Lung (tissue), 16 donors: Measurements from ENCODE around the gene TUBA8. TPM values are rescaled to one million over a fixed set of nuclear protein-coding genes. Genes with fewer than 3 reads are reported as not detected.
"Not testable (repeated sequence)": the region's sequence is repeated elsewhere in the genome, so short reads cannot be mapped to it uniquely, and the experiment has no call there.

ENCODE experiments used
- ATAC-seq: fragments of 200-7000 bp; cut with Tn5 transposase; one replicate; pipeline ENCODE4 v1.9.1; 2020; ENCODE audit warnings: moderate number of reproducible peaks; ENCODE audit not compliant: insufficient read depth, low FRiP score
- DNase-seq, 3 donors: peaks; one replicate each; pipeline ENCODE4 v3.0.0-alpha.2; 2013 to 2017
- H3K27ac ChIP-seq, 2 donors: one replicate each; pipeline ENCODE4 v1.5.1; 2013; ENCODE audit warnings: mild to moderate bottlenecking in 2 of 2, moderate library complexity in 2 of 2, control low read depth in 1 of 2, inconsistent platforms in 1 of 2, low read depth in 1 of 2, low read length in 1 of 2
- H3K27me3 ChIP-seq, 3 donors: one replicate each; pipeline ENCODE4 v1.5.1; 2013; ENCODE audit warnings: low read length in 2 of 3; ENCODE audit not compliant: control insufficient read depth in 3 of 3, insufficient read depth in 3 of 3
- H3K36me3 ChIP-seq, 4 donors: one replicate each; pipeline ENCODE4 v1.5.1; 2013; ENCODE audit warnings: low read length in 4 of 4, mild to moderate bottlenecking in 1 of 4, moderate library complexity in 1 of 4; ENCODE audit not compliant: control insufficient read depth in 4 of 4, insufficient read depth in 4 of 4
- H3K4me1 ChIP-seq, 5 donors: one replicate each; pipeline ENCODE4 v1.5.1; 2013; ENCODE audit warnings: low read length in 5 of 5, mild to moderate bottlenecking in 2 of 5, moderate library complexity in 1 of 5; ENCODE audit not compliant: control insufficient read depth in 5 of 5, insufficient read depth in 5 of 5
- H3K4me3 ChIP-seq: one replicate; pipeline ENCODE4 v1.5.1; 2013; ENCODE audit warnings: mild to moderate bottlenecking, control low read depth, moderate library complexity
- H3K9ac ChIP-seq, 2 donors: one replicate each; pipeline ENCODE4 v1.5.1; 2013; ENCODE audit warnings: low read length in 2 of 2, control low read depth in 1 of 2; ENCODE audit not compliant: insufficient read depth in 1 of 2
- H3K9me3 ChIP-seq, 4 donors: one replicate each; pipeline ENCODE4 v1.5.1; 2013; ENCODE audit warnings: low read length in 3 of 4, mild to moderate bottlenecking in 1 of 4, moderate library complexity in 1 of 4; ENCODE audit not compliant: control insufficient read depth in 4 of 4, insufficient read depth in 3 of 4
- WGBS, 2 donors: extraction: QIAGEN DNeasy Blood & Tissue Kit; methylation state at CpG; one replicate each; pipeline ENCODE4 v1.1.7; 2013; 5-methylcytosine and 5-hydroxymethylcytosine counted together
- long read RNA-seq, 5 donors: transcript quantifications; one replicate each; lab custom pipeline, GENCODE V29; 2026
- polyA plus RNA-seq, 2 donors: library from polyadenylated mRNA; stranded (reverse); fragments of 200-250 nt; gene quantifications; one replicate each; pipeline ENCODE4 v1.2.1, GENCODE V29; 2013
- total RNA-seq, 2 donors: library from RNA; depleted of rRNA in 1 of 2; stranded (reverse); fragments of >200 nt in 1 of 2; gene quantifications; one replicate each; pipeline ENCODE4 v1.2.1, GENCODE V29; 2014 to 2021
- TF ChIP-seq, protein P1 (sequence below): IDR thresholded peaks from 2 replicates; pipeline ENCODE4 v1.5.1; 2012; ENCODE audit warnings: mild to moderate bottlenecking; ENCODE audit errors: control extremely low read depth, extremely low read depth
- donor health status: control.
- donor health status: control.
- donor health status: Bipolar disorder and iron deficiency.
- donor health status: healthy.
- donor health status: DM: yes; HTN: yes; CAD: no.

Gene TUBA8
- total RNA-seq, result 1 to 10 TPM in 1 of 2 donors, under 1 TPM in 1; 0.17 to 2.1 TPM
- 1 to 10 TPM; 1.4 to 1.6 TPM for polyA plus RNA-seq
- long read RNA-seq, donor 1, result 0 reads
- long read RNA-seq, donor 2, result 0 reads
- long read RNA-seq, donor 3, result 0 reads
- long read RNA-seq, donor 4, result 0 reads
- long read RNA-seq, donor 5, result 0 reads

DNA sequence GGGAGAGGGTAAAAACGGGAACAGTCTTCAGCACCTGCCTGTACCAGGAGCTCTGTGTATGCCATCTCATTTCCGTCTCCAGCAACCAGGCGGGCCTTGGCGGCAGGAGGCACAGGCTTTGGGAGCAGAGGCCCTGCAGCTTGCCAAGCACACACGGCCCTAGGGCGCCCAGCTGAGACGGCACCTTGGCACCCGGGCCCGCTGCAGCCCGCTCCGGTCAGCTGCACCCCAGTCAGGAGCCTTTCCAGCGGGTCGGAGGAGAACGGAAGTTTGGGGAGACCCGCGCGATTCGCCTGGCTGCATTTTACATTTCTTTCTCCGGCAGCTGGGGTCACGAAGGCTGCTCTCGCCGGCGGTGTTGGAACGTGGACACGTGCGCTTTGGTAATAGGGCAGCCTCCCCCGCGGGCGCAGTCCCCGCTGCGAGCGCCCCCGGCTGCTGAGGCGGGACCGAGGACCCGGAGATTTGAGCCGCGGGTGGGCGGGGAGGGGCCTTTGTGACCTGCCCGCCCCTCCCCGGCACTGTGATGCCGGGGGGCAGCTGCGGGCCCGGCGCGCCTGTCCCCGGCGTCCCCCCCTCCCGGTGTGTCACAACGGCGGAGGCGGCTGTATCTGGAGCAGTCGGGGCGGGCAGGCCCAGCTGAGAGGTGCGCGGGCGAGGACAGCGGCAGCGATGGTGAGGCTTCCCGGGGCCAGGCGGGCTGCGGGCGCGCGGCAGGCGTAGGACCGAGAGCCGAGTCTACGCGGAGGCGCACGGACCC lies at the start of gene TUBA8:
TUBA8 (plus strand) TSS at position 616 of the 760 bp plus-strand sequence; CDS start at position 673, 57 bp downstream.
- Histone ChIP-seq H3K36me3 (no peaks in the 10 kb centered on the region), H3K9me3 (peaks cover 0 to 3% (median 0%) of the 10 kb centered on the region in 4 donors), H3K27ac (peak within 1 kb of the TSS in 1 of 2 donors; percentile 92), H3K27me3 (peaks cover 0 to 37% (median 24%) of the 10 kb centered on the region in 3 donors), H3K9ac (no peak within 1 kb of the TSS), H3K4me1 (peaks cover 0 to 16% (median 3%) of the 10 kb centered on the region in 5 donors), H3K4me3 (peak within 1 kb of the TSS; percentile 17)
- DNase-seq (peak; percentile 51 to 65 (median 61)), ATAC-seq (peak; percentile 30)
- TF ChIP-seq, protein P1, sequence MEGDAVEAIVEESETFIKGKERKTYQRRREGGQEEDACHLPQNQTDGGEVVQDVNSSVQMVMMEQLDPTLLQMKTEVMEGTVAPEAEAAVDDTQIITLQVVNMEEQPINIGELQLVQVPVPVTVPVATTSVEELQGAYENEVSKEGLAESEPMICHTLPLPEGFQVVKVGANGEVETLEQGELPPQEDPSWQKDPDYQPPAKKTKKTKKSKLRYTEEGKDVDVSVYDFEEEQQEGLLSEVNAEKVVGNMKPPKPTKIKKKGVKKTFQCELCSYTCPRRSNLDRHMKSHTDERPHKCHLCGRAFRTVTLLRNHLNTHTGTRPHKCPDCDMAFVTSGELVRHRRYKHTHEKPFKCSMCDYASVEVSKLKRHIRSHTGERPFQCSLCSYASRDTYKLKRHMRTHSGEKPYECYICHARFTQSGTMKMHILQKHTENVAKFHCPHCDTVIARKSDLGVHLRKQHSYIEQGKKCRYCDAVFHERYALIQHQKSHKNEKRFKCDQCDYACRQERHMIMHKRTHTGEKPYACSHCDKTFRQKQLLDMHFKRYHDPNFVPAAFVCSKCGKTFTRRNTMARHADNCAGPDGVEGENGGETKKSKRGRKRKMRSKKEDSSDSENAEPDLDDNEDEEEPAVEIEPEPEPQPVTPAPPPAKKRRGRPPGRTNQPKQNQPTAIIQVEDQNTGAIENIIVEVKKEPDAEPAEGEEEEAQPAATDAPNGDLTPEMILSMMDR, result no peak
- WGBS, 2 donors, result 1% methylated on average over 46 to 72 of the region's 72 CpGs

DNA sequence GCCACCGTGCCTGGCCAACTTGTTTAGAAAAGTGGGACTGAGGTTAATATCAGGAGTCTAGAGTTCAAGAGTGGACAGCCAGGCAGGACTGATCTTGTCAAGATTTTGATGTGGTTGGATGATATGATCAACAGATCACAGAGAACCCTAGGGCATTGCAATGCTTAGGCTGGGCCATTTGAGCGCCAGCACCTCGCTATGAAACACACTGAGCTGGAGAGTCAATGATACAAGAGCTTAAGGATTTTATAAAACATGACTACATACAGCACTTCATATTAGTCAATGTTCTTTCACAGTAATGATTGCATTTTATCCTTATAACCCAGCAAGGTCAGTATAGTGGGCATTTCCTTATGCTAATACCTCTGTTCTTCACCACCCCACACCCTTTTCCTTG lies 48.2 kb upstream of the TUBA8 start:
- no peaks in the 10 kb centered on the region for H3K36me3 ChIP-seq
- 93 to 100% methylated on average over 3 of the region's 3 CpGs for WGBS, 2 donors
- no peak overlapping the region for H3K27ac ChIP-seq
- DNase-seq, result no peak
- H3K4me1 ChIP-seq, result peaks cover 0 to 8% (median 5%) of the 10 kb centered on the region in 5 donors
- H3K27me3 ChIP-seq, result peaks cover 0 to 5% (median 0%) of the 10 kb centered on the region in 3 donors
- H3K4me3 ChIP-seq, result no peak overlapping the region
- TF ChIP-seq, protein P1, result no peak
- no peak overlapping the region for H3K9ac ChIP-seq
- no peak for ATAC-seq
- peaks cover 0 to 2% (median 0%) of the 10 kb centered on the region in 4 donors for H3K9me3 ChIP-seq

DNA sequence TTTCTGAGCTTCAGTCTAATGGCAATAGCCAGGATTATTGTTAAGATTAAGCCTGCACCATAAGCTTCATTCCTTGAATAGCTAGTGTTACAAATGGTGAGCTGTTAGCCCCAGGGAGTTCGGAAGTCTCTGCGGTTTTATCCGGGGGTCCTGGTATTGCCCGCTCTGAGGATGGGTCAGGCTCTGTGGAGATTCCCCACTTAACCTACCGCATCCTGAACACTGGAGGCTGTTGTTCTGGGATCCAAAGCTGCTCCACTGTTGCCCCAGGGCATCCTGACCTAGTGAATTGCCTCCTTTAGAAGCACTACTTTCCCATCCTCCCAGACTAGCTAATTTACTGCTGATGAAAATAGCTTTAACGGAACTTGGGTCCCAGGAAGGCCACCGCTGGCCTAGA lies 47.3 kb upstream of the TUBA8 start:
- Histone ChIP-seq H3K36me3 (no peaks in the 10 kb centered on the region), H3K4me3 (no peak overlapping the region), H3K27ac (no peak overlapping the region), H3K9ac (no peak overlapping the region), H3K4me1 (peaks cover 0 to 8% (median 4%) of the 10 kb centered on the region in 5 donors), H3K27me3 (peaks cover 0 to 5% (median 0%) of the 10 kb centered on the region in 3 donors), H3K9me3 (peaks cover 0 to 6% (median 0%) of the 10 kb centered on the region in 4 donors)
- 93 to 95% methylated on average over 7 of the region's 7 CpGs for WGBS, 2 donors
- TF ChIP-seq, protein P1, result no peak
- no peak for ATAC-seq
- no peak for DNase-seq

DNA sequence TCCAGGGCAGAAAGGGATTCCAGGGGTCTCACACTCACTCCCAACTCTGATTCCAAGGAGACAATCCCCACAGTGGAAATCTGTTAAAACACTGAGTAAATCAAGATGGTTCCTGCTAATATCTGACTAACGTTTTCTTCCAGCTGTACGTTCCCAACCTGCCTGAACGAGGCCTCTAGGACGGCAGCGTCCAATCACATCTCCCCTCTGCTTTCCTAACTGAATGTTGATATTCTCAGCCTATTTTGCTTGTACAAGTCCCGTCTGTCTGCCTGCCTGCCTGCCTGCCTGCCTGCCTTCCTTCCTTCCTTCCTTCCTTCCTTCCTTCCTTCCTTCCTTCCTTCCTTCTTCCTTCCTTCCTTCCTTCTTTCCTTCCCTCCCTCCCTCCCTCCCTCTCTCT lies 46.9 kb upstream of the TUBA8 start:
- H3K9ac ChIP-seq, H3K36me3 ChIP-seq, H3K4me1 ChIP-seq, H3K9me3 ChIP-seq, H3K27ac ChIP-seq, H3K4me3 ChIP-seq, ATAC-seq, DNase-seq, H3K27me3 ChIP-seq: not testable (repeated sequence)
- 76 to 81% methylated on average over 6 of the region's 6 CpGs for WGBS, 2 donors
